Erythroblast (primary cell): ENCODE measurements around the gene TUBG1.
A peak's percentile ranks its signal among the peaks of the same experiment; 100 is the strongest.

ENCODE experiments used
- GATA1 ChIP-seq: IDR thresholded peaks from 2 replicates; pipeline ENCODE4 v1.6.1; 2011; ENCODE audit warnings: low read depth, mild to moderate bottlenecking, control low read depth, low read length, moderate library complexity
- POLR2A ChIP-seq: IDR thresholded peaks from 2 replicates; pipeline ENCODE4 v1.6.1; 2011; ENCODE audit warnings: mild to moderate bottlenecking, low read length

GRCh38 chr17:42629411-42630009, 20.0 kb downstream of the TUBG1 start:
- TF ChIP-seq POLR2A (peak; percentile 60), GATA1 (peak; percentile 80)
